Gastrocnemius medialis (tissue), 4 donors: ENCODE data around the gene PRDM16. TPM values are rescaled to one million over a fixed set of nuclear protein-coding genes. Genes with fewer than 3 reads are reported as not detected.

Source experiments
- ATAC-seq, 2 donors: fragments of 150-250 bp; one replicate each; pipeline ENCODE4 v1.9.1; 2016
- DNase-seq, 2 donors: peaks; one replicate each; pipeline ENCODE4 v3.0.0-alpha.2; 2019
- H3K27ac ChIP-seq, 4 donors: fragments of 200-600 bp; sonication (generic); 1 replicate in 1 of 4; 2 replicates in 3 of 4; pipeline ENCODE4 v1.5.1; 2016 to 2018; ENCODE audit warnings: mild to moderate bottlenecking in 2 of 4, moderate library complexity in 1 of 4
- H3K27me3 ChIP-seq, 3 donors: fragments of 200-600 bp; sonication (generic) in 2 of 3; 1 replicate in 1 of 3; 2 replicates in 2 of 3; pipeline versions ENCODE4 v1.5.1 to v1.6.0; 2016 to 2019; ENCODE audit warnings: mild to moderate bottlenecking in 1 of 3, moderate library complexity in 1 of 3
- H3K36me3 ChIP-seq, 2 donors: fragments of 200-600 bp; sonication (generic) in 1 of 2; one replicate each; pipeline ENCODE4 v1.5.1; 2017 to 2018
- H3K4me1 ChIP-seq, 2 donors: fragments of 200-600 bp; sonication (generic) in 1 of 2; one replicate each; pipeline ENCODE4 v1.5.1; 2016 to 2017; ENCODE audit warnings: mild to moderate bottlenecking in 2 of 2
- H3K4me3 ChIP-seq, 4 donors: fragments of 200-600 bp; sonication (generic) in 3 of 4; 1 replicate in 1 of 4; 2 replicates in 3 of 4; pipeline ENCODE4 v1.5.1; 2016 to 2019; ENCODE audit warnings: mild to moderate bottlenecking in 2 of 4
- H3K9me3 ChIP-seq, 3 donors: fragments of 200-600 bp; sonication (generic) in 2 of 3; 1 replicate in 1 of 3; 2 replicates in 2 of 3; pipeline ENCODE4 v1.5.1; 2016 to 2019
- CTCF ChIP-seq, 5 experiments: fragments of 450-650 bp in 3 of 5; fragments of 200-600 bp in 2 of 5; sonication (generic) in 2 of 5; IDR thresholded peaks in 4 of 5; conservative IDR thresholded peaks in 1 of 5; 1 replicate in 4 of 5; 2 replicates in 1 of 5; pipeline ENCODE4 v1.5.1; 2016 to 2019; ENCODE audit warnings: antibody characterized with exemption in 5 of 5, mild to moderate bottlenecking in 3 of 5, moderate library complexity in 3 of 5
- POLR2A ChIP-seq, 2 donors: fragments of 450-650 bp; IDR thresholded peaks; one replicate each; pipeline ENCODE4 v1.6.1; 2017; ENCODE audit warnings: antibody characterized with exemption in 2 of 2, mild to moderate bottlenecking in 2 of 2, moderate library complexity in 2 of 2
- in situ Hi-C, 4 donors: fragments of 200-750 bp; cut with MboI; loops; one replicate each; pipeline versions ENCODE4 v1.15.0 to v1.8.0; 2017; ENCODE audit warnings: low sequenced_read_pairs in 4 of 4
- intact Hi-C: fragments of 100-400 bp; cut with DNase I; formaldehyde crosslinking; loops from one replicate; pipeline ENCODE4 v1.15.1; 2023; ENCODE audit warnings: low total_unique reads
- total RNA-seq, 4 donors: library from RNA; depleted of rRNA; stranded (reverse); fragments of >200 nt; gene quantifications; one replicate each; pipeline versions ENCODE4 v1.1.0 to v1.2.3, GENCODE V29; 2016

The PRDM16 gene
- total RNA-seq, 4 donors from 2014 or later = 0.03 to 0.19 (median 0.17) TPM

GRCh38 chr1:3308053-3308452 lies 239.1 kb downstream of the PRDM16 start:
- TF ChIP-seq CTCF (IDR thresholded peaks at IDR 0.05 in 4 of 5, conservative IDR thresholded peaks at IDR 0.05 in 1 of 5) (no peak), POLR2A (IDR thresholded peaks at IDR 0.05) (no peak)
- in situ Hi-C loops = loop anchor here in 1 of 4 donors (25.0 kb wide), 1 partner anchor 296 kb away; the partner anchor contains the start of gene ACTRT2
- no peak for ATAC-seq

GRCh38 chr1:3310718-3311400 lies 241.9 kb downstream of the PRDM16 start:
- in situ Hi-C loops (loop anchor here in 1 of 4 donors (25.0 kb wide), 1 partner anchor 299 kb away; the partner anchor contains the start of gene ACTRT2), intact Hi-C loops (no loop called here)
- no peaks in the 10 kb centered on the region for H3K36me3 ChIP-seq
- no peak for TF ChIP-seq POLR2A (IDR thresholded peaks at IDR 0.05)
- TF ChIP-seq CTCF (IDR thresholded peaks at IDR 0.05 in 4 of 5, conservative IDR thresholded peaks at IDR 0.05 in 1 of 5) = no peak
- H3K4me3 ChIP-seq = no peak overlapping the region
- no peak overlapping the region for H3K27ac ChIP-seq
- no peak for DNase-seq
- ATAC-seq = no peak
- no peaks in the 10 kb centered on the region for H3K9me3 ChIP-seq
- peaks cover 33 to 41% (median 40%) of the 10 kb centered on the region in 3 donors for H3K27me3 ChIP-seq
- H3K4me1 ChIP-seq = peaks cover 11% of the 10 kb centered on the region in 2 donors

More at GRCh38 chr1:3308053-3308452, 239.1 kb downstream of the PRDM16 start:
- Histone ChIP-seq H3K27ac (no peak overlapping the region), H3K4me3 (no peak overlapping the region), H3K9me3 (no peaks in the 10 kb centered on the region), H3K36me3 (no peaks in the 10 kb centered on the region), H3K27me3 (peaks cover 6 to 19% (median 14%) of the 10 kb centered on the region in 3 donors), H3K4me1 (peaks cover 0 to 3% of the 10 kb centered on the region in 2 donors)
- no peak for DNase-seq
- intact Hi-C loops = no loop called here

GRCh38 chr1:3311711-3312110 lies 242.7 kb downstream of the PRDM16 start:
- in situ Hi-C loops = loop anchor here in 1 of 4 donors (25.0 kb wide), 1 partner anchor 299 kb away; the partner anchor contains the start of gene ACTRT2
- intact Hi-C loops = loop anchor here (2.0 kb wide), 1 partner anchor 23 kb away; no protein-coding TSS in a partner anchor
- H3K27me3 ChIP-seq = peaks cover 42 to 46% (median 43%) of the 10 kb centered on the region in 3 donors

GRCh38 chr1:3312310-3312897 lies 243.4 kb downstream of the PRDM16 start:
- Histone ChIP-seq H3K36me3 (no peaks in the 10 kb centered on the region), H3K4me1 (peaks cover 11% of the 10 kb centered on the region in 2 donors), H3K4me3 (no peak overlapping the region), H3K27ac (peak overlapping the region in 3 of 4 donors; percentile 72 to 73 (median 73)), H3K9me3 (no peaks in the 10 kb centered on the region), H3K27me3 (peaks cover 43 to 49% (median 46%) of the 10 kb centered on the region in 3 donors)
- TF ChIP-seq CTCF (IDR thresholded peaks at IDR 0.05 in 4 of 5, conservative IDR thresholded peaks at IDR 0.05 in 1 of 5) (no peak), POLR2A (IDR thresholded peaks at IDR 0.05) (no peak)
- intact Hi-C loops (loop anchor here (2.0 kb wide), 1 partner anchor 22 kb away; no protein-coding TSS in a partner anchor), in situ Hi-C loops (loop anchor here in 1 of 4 donors (25.0 kb wide), 1 partner anchor 300 kb away; the partner anchor contains the start of gene ACTRT2)
- DNase-seq = no peak
- no peak for ATAC-seq

More at GRCh38 chr1:3311711-3312110, 242.7 kb downstream of the PRDM16 start:
- Histone ChIP-seq H3K9me3 (no peaks in the 10 kb centered on the region), H3K4me3 (no peak overlapping the region), H3K36me3 (no peaks in the 10 kb centered on the region), H3K4me1 (peaks cover 11% of the 10 kb centered on the region in 2 donors), H3K27ac (no peak overlapping the region)
- no peak for DNase-seq
- TF ChIP-seq CTCF (IDR thresholded peaks at IDR 0.05 in 4 of 5, conservative IDR thresholded peaks at IDR 0.05 in 1 of 5) (no peak), POLR2A (IDR thresholded peaks at IDR 0.05) (no peak)
- ATAC-seq = no peak
